GM12875 (cell line): ENCODE measurements around the gene CATSPER3.

Experiments used
- H3K4me3 ChIP-seq: one replicate; pipeline ENCODE4 v1.5.1; 2011; ENCODE audit warnings: low read depth, low read length, control low read depth
- TF ChIP-seq, protein P1 (sequence below): IDR thresholded peaks from 2 replicates; pipeline ENCODE4 v1.5.1; 2011; ENCODE audit warnings: low read depth, mild to moderate bottlenecking, control low read depth, inconsistent platforms, low read length, moderate library complexity, borderline replicate concordance; ENCODE audit not compliant: insufficient read depth

Gene CATSPER3

DNA sequence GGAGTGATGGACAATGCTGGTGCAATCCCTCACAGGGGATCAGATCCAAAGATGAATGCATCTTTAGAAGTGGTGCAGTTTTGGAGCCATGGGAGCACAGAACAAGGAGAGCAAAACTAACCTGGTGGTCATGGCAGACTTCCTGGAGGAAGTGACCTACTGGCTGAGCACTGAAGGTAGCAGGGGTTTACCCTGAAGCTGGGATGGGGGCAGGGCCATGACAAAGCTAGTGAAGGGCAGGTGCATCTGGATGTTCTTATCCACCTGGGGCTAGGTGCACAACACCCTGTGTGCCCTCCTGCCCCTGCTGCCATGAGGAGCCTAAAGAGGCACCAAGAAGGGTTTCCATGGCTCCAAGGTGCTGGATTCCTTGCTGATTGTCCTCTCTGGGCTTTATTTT is 77.8 kb downstream of the CATSPER3 start:
- no peak overlapping the region for H3K4me3 ChIP-seq
- TF ChIP-seq, protein P1, sequence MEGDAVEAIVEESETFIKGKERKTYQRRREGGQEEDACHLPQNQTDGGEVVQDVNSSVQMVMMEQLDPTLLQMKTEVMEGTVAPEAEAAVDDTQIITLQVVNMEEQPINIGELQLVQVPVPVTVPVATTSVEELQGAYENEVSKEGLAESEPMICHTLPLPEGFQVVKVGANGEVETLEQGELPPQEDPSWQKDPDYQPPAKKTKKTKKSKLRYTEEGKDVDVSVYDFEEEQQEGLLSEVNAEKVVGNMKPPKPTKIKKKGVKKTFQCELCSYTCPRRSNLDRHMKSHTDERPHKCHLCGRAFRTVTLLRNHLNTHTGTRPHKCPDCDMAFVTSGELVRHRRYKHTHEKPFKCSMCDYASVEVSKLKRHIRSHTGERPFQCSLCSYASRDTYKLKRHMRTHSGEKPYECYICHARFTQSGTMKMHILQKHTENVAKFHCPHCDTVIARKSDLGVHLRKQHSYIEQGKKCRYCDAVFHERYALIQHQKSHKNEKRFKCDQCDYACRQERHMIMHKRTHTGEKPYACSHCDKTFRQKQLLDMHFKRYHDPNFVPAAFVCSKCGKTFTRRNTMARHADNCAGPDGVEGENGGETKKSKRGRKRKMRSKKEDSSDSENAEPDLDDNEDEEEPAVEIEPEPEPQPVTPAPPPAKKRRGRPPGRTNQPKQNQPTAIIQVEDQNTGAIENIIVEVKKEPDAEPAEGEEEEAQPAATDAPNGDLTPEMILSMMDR: no peak

DNA sequence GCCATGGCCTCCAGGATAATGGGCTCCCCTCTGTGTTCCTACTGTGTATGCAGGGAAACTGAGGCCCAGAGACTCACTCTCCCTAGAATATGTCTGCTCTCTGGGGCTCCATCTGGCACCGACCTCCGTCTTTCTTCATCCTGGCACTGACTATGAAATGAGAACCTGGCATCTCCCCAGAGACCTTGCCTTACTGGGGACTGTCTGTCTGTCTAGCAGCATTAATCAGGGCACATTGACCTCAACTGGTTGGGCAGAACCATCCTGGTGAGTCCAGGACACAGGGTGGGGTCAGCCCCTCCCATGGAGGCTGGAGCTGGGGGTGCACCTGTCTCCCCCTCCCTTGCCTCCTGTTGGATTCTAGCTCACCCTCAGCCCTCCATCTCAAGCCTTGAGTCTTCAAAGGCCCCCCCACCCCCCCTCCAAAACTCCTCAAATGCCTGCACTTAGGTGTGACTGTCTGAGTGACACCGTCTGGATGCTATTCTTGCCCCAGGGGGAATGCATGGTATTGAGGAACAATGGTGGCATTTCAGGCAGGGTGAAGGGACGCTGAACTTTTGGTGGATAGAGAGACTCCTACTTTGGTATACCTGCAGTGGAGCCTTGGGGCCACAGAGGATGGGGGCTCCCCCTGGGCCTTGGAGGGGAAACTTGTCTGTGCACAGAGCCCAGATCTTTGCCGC is 79.1 kb downstream of the CATSPER3 start:
- no peak overlapping the region for H3K4me3 ChIP-seq
- TF ChIP-seq, protein P1: no peak

DNA sequence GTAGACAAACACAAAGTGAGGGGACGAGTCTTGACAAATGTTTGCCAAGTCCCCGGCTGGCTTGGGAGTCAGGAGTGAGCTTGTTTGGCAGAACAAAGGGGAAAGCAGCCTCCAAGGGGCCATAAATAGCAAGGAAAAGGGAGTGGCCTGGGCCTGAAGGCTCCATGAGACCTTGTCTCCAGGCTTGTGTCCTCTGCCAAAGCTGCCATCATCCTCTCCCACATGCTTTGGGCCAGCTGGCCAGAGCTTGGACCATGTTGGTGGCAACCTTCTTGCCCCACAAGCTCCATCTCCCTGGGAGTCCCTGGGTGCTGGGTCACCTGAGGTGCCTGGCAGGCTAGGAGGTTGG is 79.6 kb downstream of the CATSPER3 start:
- TF ChIP-seq, protein P1: no peak
- H3K4me3 ChIP-seq: no peak overlapping the region

DNA sequence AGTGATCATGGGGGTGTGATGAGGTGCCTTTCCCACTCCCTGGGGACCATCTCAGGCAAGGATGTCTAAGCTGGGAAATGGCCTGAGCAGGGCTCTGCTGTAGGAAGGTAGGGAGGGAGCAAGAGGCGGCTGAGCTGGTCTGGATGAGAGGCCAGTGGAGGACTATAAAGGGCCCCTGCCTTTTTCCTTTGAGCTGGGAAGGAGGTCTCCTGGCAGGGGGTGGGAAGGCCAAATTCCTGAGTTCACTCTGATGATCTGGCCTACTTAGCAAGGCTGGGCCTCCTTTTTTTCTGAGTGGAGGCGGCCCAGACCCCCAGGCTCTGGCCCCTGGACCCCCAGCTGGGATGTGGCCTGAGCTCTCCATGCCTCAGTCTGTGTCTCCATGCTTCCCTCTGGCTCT is 80.6 kb downstream of the CATSPER3 start:
- H3K4me3 ChIP-seq: no peak overlapping the region
- TF ChIP-seq, protein P1: no peak

DNA sequence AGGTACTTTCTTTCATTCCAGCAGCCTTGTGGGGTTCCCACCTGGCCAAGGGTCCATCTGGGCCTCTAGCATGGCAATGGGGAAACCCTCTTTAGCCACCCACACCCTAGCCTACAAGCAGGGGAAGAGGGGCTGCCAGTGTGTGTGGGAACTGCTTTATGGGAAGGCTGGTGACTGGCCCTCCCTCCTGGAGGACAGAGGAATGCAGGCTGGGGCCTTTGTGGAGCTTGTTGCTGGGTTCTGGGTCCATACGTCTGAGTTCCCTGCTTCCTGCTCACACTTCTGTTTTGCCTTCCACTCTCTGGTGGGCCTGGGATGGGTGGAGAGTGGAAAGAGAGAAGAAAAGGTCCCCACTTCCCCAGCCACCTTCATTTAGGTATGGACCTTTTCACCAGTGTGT is 81.2 kb downstream of the CATSPER3 start:
- H3K4me3 ChIP-seq: no peak overlapping the region
- TF ChIP-seq, protein P1: no peak

DNA sequence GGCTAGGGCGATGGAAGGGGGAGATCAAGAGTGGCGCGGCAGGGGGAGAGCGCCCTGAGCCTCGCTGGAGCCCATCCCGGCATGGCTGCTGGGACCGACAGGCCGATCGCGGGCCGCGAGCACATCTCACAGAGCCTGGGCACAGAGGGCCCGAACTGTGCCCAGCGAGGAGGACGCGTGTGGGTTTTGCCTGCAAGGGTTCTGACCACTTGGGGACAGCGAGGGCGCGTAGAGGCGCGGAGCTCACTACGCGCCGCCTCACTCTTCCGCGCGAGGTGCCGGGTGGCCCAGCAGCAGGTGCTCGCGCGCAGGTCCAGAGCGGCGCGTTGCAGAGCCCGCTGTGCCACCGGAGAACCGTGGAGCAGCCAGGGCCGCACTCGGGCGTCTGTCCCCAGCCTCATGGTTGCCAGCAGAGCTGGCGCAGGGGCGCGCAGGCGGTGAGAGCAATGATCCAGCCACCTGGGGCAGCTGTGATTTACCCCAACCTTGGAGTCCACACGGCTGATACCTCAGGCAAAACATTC is 82.6 kb downstream of the CATSPER3 start:
- no peak overlapping the region for H3K4me3 ChIP-seq
- TF ChIP-seq, protein P1: no peak

DNA sequence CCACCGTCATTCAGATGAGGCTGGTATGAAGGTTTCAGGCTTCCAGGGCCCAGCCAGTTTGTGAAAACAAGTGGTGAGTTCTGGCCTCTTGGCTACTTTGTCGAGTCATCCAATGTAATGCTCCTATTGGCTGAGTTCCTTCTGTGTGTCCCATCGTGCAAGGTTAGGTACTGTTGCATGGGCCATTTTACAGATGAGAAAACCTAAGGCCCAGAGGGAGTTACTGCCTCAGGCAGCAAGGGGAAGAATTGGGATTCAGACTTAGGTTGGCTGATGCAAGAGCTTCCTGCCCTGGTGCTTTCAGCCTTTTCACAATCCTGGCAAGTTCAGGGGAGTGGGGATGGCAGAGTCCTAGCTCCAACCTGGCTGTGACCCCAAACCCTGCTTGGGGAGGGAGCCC is 83.7 kb downstream of the CATSPER3 start:
- H3K4me3 ChIP-seq: no peak overlapping the region
- TF ChIP-seq, protein P1: no peak
